Upper lobe of right lung (tissue), 1 donor: ENCODE measurements around the gene RFX2. TPM values are rescaled to one million over a fixed set of nuclear protein-coding genes. Genes with fewer than 3 reads are reported as not detected.
"Not testable (repeated sequence)": the region's sequence is repeated elsewhere in the genome, so short reads cannot be mapped to it uniquely, and the experiment has no call there.

Experiments
- ATAC-seq: fragments of 200-7000 bp; cut with Tn5 transposase; one replicate; pipeline ENCODE4 v1.9.1; 2020; ENCODE audit warnings: mild to moderate bottlenecking, moderate library complexity
- DNase-seq: peaks from one replicate; pipeline ENCODE4 v3.0.0-alpha.2; 2020
- H3K27ac ChIP-seq: fragments of 200-600 bp; one replicate; pipeline ENCODE4 v1.8.0; 2022
- H3K27me3 ChIP-seq: fragments of 200-600 bp; one replicate; pipeline ENCODE4 v1.8.0; 2022; ENCODE audit warnings: mild to moderate bottlenecking
- H3K36me3 ChIP-seq: fragments of 200-600 bp; one replicate; pipeline ENCODE4 v1.8.0; 2022
- H3K4me1 ChIP-seq: fragments of 200-600 bp; one replicate; pipeline ENCODE4 v1.8.0; 2022
- H3K4me3 ChIP-seq: fragments of 200-600 bp; one replicate; pipeline ENCODE4 v1.8.0; 2022; ENCODE audit warnings: mild to moderate bottlenecking
- H3K9me3 ChIP-seq: fragments of 200-600 bp; one replicate; pipeline ENCODE4 v1.8.0; 2022
- CTCF ChIP-seq: fragments of 200-600 bp; IDR thresholded peaks from one replicate; pipeline ENCODE4 v1.8.0; 2022; ENCODE audit warnings: antibody characterized with exemption
- intact Hi-C: fragments of 100-400 bp; cut with DNase I; formaldehyde crosslinking; loops from one replicate; pipeline ENCODE4 v1.11.0; 2022
- total RNA-seq: library from RNA; stranded (reverse); fragmentation: NEBNext Ultra II Directional; extraction: Animal tissue kit (Norgen Biotek cat#: 25700); gene quantifications from one replicate; pipeline ENCODE4 v1.2.1, GENCODE V29; 2021
- donor health status: DM: no; HTN: yes; CAD: no; lungs with severe emphysema.

RFX2 gene
- total RNA-seq, 1 donor from 2014 or later: 11.7 TPM

- no peaks in the 10 kb centered on the region for H3K9me3 ChIP-seq
- ATAC-seq (no peak), DNase-seq (no peak)
- no peaks in the 10 kb centered on the region for H3K36me3 ChIP-seq
- no peaks in the 10 kb centered on the region for H3K27me3 ChIP-seq
- intact Hi-C loops: no loop called here
- H3K4me3 ChIP-seq: no peak overlapping the region
- TF ChIP-seq CTCF: no peak
- H3K4me1 ChIP-seq: peaks cover 9% of the 10 kb centered on the region
- no peak overlapping the region for H3K27ac ChIP-seq
These were observed 121.5 kb downstream of the RFX2 start for GRCh38 chr19:5988517-5989387.

- intact Hi-C loops: no loop called here
- Histone ChIP-seq H3K9me3 (no peaks in the 10 kb centered on the region), H3K4me1 (peaks cover 9% of the 10 kb centered on the region), H3K27me3 (no peaks in the 10 kb centered on the region), H3K27ac (no peak overlapping the region), H3K36me3 (no peaks in the 10 kb centered on the region), H3K4me3 (peak overlapping the region; percentile 41)
- peak; percentile 95 for TF ChIP-seq CTCF
- peak; percentile 86 for ATAC-seq
- no peak for DNase-seq
These were observed 123.1 kb downstream of the RFX2 start for GRCh38 chr19:5987077-5987818.

GRCh38 chr19:5985837-5986236 is 124.5 kb downstream of the RFX2 start:
- ATAC-seq, H3K4me3 ChIP-seq, H3K4me1 ChIP-seq, H3K27ac ChIP-seq, intact Hi-C loops, H3K36me3 ChIP-seq, DNase-seq, H3K27me3 ChIP-seq, H3K9me3 ChIP-seq: not testable (repeated sequence)

GRCh38 chr19:5985098-5985783 is 125.1 kb downstream of the RFX2 start:
- Histone ChIP-seq H3K27ac (no peak overlapping the region), H3K9me3 (no peaks in the 10 kb centered on the region), H3K4me3 (no peak overlapping the region), H3K27me3 (no peaks in the 10 kb centered on the region), H3K4me1 (peaks cover 9% of the 10 kb centered on the region), H3K36me3 (no peaks in the 10 kb centered on the region)
- no peak for DNase-seq
- intact Hi-C loops: no loop called here
- no peak for ATAC-seq
- TF ChIP-seq CTCF: no peak

GRCh38 chr19:5984600-5984999 is 125.7 kb downstream of the RFX2 start:
- TF ChIP-seq CTCF: no peak

More at GRCh38 chr19:5984600-5984999, 125.7 kb downstream of the RFX2 start:
- Histone ChIP-seq H3K27me3 (no peaks in the 10 kb centered on the region), H3K4me3 (no peak overlapping the region), H3K27ac (no peak overlapping the region), H3K9me3 (no peaks in the 10 kb centered on the region), H3K4me1 (peaks cover 9% of the 10 kb centered on the region), H3K36me3 (no peaks in the 10 kb centered on the region)
- ATAC-seq: no peak
- DNase-seq: no peak
- intact Hi-C loops: no loop called here
